ENCODE data around the gene XPO4.
"Not testable (repeated sequence)": the region's sequence is repeated elsewhere in the genome, so short reads cannot be mapped to it uniquely, and the experiment has no call there.

The XPO4 gene

GRCh38 chr13:20911037-20911436, 8.5 kb upstream of the XPO4 start:
- Mint-ChIP-seq H3K27me3 (peaks cover 17% of the 10 kb centered on the region), H3K9me3 (peaks cover 3% of the 10 kb centered on the region), H3K36me3 (no peaks in the 10 kb centered on the region), H3K27ac (no peak overlapping the region), H3K4me3 (no peak overlapping the region), H3K4me1 (peaks cover 2% of the 10 kb centered on the region)
- CTCF ChIA-PET, result no interaction called here
- no peak for DNase-seq

- CTCF ChIA-PET, result no interaction called here
- H3K27ac Mint-ChIP-seq, result no peak overlapping the region
- H3K4me3 Mint-ChIP-seq, result no peak overlapping the region
- H3K9me3 Mint-ChIP-seq, result peaks cover 3% of the 10 kb centered on the region
- no peak for DNase-seq
- H3K4me1 Mint-ChIP-seq, result peaks cover 5% of the 10 kb centered on the region
- peaks cover 19% of the 10 kb centered on the region for H3K27me3 Mint-ChIP-seq
- no peaks in the 10 kb centered on the region for H3K36me3 Mint-ChIP-seq
These were observed 6.4 kb upstream of the XPO4 start for GRCh38 chr13:20908714-20909497.

DNA sequence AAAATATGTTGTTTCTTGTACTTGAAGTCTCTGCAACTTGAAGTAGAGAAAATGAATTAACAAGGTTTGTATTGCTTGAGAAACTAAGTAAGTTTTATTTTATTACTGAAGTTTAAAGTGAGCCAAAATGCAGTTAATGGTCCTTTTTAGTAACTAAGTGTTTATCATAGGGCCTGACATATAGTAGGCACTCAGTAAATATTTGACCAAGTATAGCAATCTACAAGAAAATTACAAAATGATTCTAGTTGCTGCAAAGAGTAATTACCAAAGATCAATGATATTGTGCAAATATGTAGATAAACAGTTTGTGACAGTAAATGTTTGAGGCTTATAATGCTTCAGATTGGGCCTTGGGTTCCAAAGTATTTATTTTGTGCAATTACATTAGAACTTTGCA, 2.4 kb upstream of the XPO4 start:
- no peak for DNase-seq
- Mint-ChIP-seq H3K27me3 (peaks cover 18% of the 10 kb centered on the region), H3K9me3 (no peaks in the 10 kb centered on the region), H3K36me3 (peaks cover 4% of the 10 kb centered on the region), H3K27ac (no peak overlapping the region), H3K4me3 (no peak overlapping the region), H3K4me1 (peaks cover 22% of the 10 kb centered on the region)
- CTCF ChIA-PET, result interaction anchor here (0.7 kb wide), 1 partner anchor 193 kb away, joined by 3 read pairs; no protein-coding TSS in a partner anchor

DNA sequence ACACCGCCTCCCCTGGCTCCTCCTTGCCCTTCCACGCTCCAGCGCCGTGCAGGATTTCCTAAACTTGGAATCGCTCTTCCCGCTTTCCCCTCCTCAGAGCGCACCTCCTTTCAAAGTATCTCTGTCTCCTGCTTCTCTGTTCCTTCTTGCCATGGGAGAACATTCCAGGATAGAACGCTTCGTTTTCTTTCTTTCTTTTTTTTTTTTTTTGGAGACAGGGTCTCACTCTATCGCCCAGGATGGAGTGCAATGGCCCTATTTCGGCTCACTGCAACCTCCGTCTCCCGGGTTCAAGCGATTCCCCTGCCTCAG, 574 bp upstream of the XPO4 start:
- Mint-ChIP-seq H3K27me3 (peaks cover 18% of the 10 kb centered on the region), H3K4me3 (peak overlapping the region; percentile 87), H3K27ac (peak overlapping the region; percentile 92), H3K9me3 (no peaks in the 10 kb centered on the region), H3K36me3 (peaks cover 15% of the 10 kb centered on the region), H3K4me1 (peaks cover 32% of the 10 kb centered on the region)
- CTCF ChIA-PET, result interaction anchor here (1.3 kb wide), 1 partner anchor 199 kb away, joined by 3 read pairs; the partner anchor contains the start of gene IL17D
- DNase-seq, result no peak

- Mint-ChIP-seq H3K4me3 (peak overlapping the region; percentile 89), H3K9me3 (no peaks in the 10 kb centered on the region), H3K27me3 (peaks cover 11% of the 10 kb centered on the region), H3K4me1 (peaks cover 32% of the 10 kb centered on the region), H3K36me3 (peaks cover 15% of the 10 kb centered on the region), H3K27ac (peak overlapping the region; percentile 89)
- CTCF ChIA-PET, result interaction anchor here (0.7 kb wide), 1 partner anchor 178 kb away, joined by 3 read pairs; no protein-coding TSS in a partner anchor
- DNase-seq, result no peak
These were observed 693 bp downstream of the XPO4 start for GRCh38 chr13:20901668-20902437.

- no peak for DNase-seq
- H3K27ac Mint-ChIP-seq, result no peak overlapping the region
- H3K9me3 Mint-ChIP-seq, result no peaks in the 10 kb centered on the region
- H3K4me1 Mint-ChIP-seq, result peaks cover 18% of the 10 kb centered on the region
- CTCF ChIA-PET, result no interaction called here
- H3K36me3 Mint-ChIP-seq, result peaks cover 8% of the 10 kb centered on the region
- no peak overlapping the region for H3K4me3 Mint-ChIP-seq
- no peaks in the 10 kb centered on the region for H3K27me3 Mint-ChIP-seq
These were observed 8.3 kb downstream of the XPO4 start for GRCh38 chr13:20894245-20894644.

DNA sequence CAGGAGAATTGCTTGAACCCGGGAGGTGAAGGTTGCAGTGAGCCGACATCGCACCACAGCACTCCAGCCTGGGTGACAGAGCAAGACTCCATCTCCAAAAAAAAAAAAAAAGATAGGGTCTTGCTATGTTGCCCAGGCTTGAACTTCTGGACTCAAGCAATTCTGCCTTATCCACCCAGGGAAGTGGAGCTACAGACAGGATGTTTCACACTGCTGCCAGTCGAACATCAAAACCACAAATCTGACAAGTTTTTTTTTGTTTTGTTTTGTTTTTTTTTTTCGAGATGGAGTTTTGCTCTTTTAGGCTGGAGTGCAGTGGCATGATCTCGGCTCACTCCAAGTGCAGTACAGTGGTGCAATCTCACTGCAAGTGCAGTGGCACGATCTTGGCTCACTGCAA, 10.8 kb downstream of the XPO4 start:
- Mint-ChIP-seq H3K27me3 (no peaks in the 10 kb centered on the region), H3K4me1 (peaks cover 15% of the 10 kb centered on the region), H3K36me3 (peaks cover 6% of the 10 kb centered on the region), H3K27ac (peak overlapping the region; percentile 24), H3K4me3 (no peak overlapping the region), H3K9me3 (no peaks in the 10 kb centered on the region)
- DNase-seq, result peak; percentile 27
- CTCF ChIA-PET, result interaction anchor here (0.6 kb wide), 1 partner anchor 30 kb away, joined by 4 read pairs; no protein-coding TSS in a partner anchor

DNA sequence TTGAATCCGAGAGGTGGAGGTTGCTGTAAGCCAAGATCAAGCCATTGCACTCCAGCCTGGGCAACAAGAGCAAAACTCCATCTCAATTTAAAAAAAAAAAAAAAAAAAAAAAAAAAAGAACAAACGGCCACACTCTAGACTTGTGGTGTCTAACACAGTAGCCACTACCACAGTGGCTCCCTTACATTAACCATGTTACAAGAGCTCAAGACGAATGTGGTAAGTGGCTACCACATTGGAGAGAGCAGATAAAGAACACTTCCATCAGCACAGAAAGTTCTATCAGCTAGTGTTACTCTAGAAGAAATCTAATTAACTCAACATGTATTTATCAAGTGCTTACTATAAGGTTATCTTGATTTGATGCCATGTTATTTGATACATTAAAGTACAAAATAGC, 11.5 kb downstream of the XPO4 start:
- Mint-ChIP-seq H3K9me3 (no peaks in the 10 kb centered on the region), H3K27me3 (no peaks in the 10 kb centered on the region), H3K36me3 (peaks cover 6% of the 10 kb centered on the region), H3K27ac (no peak overlapping the region), H3K4me1 (peaks cover 15% of the 10 kb centered on the region), H3K4me3 (no peak overlapping the region)
- CTCF ChIA-PET, result interaction anchor here (0.6 kb wide), 1 partner anchor 26 kb away, joined by 4 read pairs; no protein-coding TSS in a partner anchor
- no peak for DNase-seq

DNA sequence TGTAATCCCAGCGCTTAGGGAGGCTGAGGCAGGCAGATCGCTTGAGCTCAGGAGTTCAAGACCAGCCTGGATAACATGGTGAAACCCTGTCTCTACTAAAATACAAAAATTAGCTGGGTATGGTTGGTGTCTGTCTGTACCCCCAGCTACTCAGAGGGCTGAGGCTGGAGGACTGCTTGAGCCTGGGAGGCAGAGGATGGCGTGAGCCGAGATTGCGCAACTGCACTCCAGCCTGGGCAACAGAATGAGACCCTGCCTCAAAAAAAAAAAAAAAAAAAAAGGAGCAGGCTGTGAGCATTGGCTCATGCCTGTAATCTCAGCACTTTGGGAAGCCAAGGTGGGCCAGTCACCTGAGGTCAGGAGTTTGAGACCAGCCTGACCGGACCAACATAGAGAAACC, 12.0 kb downstream of the XPO4 start:
- H3K36me3 Mint-ChIP-seq, DNase-seq, H3K27me3 Mint-ChIP-seq, H3K9me3 Mint-ChIP-seq, H3K27ac Mint-ChIP-seq, H3K4me3 Mint-ChIP-seq: not testable (repeated sequence)
- CTCF ChIA-PET, result interaction anchor here (0.6 kb wide), 1 partner anchor 26 kb away, joined by 4 read pairs; no protein-coding TSS in a partner anchor
- peaks cover 15% of the 10 kb centered on the region for H3K4me1 Mint-ChIP-seq

DNA sequence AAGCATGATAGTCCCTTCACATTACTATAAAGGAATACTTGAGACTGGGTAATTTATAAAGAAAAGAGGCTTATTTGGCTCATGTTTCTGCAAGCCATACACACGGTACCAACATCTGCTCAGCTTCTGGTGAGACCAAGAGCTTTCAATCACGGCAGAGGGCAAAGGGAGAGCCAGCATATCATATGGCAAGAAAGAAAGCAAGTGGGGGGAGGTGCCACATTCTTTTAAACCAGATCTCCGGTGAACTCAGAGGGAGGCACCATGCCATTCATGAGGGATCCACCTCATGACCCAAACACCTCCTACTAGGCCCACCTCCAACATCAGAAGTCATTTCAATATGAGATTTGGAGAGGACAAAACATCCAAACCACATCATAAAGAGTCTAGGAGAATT, 20.3 kb downstream of the XPO4 start:
- H3K27ac Mint-ChIP-seq, result no peak overlapping the region
- no peak overlapping the region for H3K4me3 Mint-ChIP-seq
- no peaks in the 10 kb centered on the region for H3K9me3 Mint-ChIP-seq
- H3K36me3 Mint-ChIP-seq, result peaks cover 20% of the 10 kb centered on the region
- peaks cover 5% of the 10 kb centered on the region for H3K4me1 Mint-ChIP-seq
- CTCF ChIA-PET, result no interaction called here
- DNase-seq, result no peak
- no peaks in the 10 kb centered on the region for H3K27me3 Mint-ChIP-seq

DNA sequence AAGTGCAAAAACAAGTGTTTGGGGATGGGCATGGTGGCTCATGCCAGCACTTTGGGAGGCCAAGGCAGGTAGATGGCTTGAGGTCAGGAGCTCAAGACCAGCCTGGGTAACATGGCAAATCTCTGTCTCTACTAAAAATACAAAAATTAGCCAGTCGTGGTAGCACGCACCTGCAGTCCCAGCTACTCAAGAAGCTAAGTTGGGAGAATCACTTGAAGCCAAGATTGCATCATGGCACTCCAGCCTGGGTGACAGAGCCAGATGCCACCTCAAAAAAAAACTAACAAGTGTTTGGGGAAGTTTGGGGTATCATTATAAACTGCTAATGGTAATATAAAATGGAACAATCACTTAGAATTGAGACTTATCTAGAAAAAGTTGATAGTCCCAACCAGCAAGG, 24.6 kb downstream of the XPO4 start:
- H3K4me1 Mint-ChIP-seq, result peaks cover 6% of the 10 kb centered on the region
- no peaks in the 10 kb centered on the region for H3K27me3 Mint-ChIP-seq
- CTCF ChIA-PET, result no interaction called here
- H3K36me3 Mint-ChIP-seq, result peaks cover 16% of the 10 kb centered on the region
- no peak overlapping the region for H3K4me3 Mint-ChIP-seq
- H3K27ac Mint-ChIP-seq, result no peak overlapping the region
- peaks cover 6% of the 10 kb centered on the region for H3K9me3 Mint-ChIP-seq
- no peak for DNase-seq

DNA sequence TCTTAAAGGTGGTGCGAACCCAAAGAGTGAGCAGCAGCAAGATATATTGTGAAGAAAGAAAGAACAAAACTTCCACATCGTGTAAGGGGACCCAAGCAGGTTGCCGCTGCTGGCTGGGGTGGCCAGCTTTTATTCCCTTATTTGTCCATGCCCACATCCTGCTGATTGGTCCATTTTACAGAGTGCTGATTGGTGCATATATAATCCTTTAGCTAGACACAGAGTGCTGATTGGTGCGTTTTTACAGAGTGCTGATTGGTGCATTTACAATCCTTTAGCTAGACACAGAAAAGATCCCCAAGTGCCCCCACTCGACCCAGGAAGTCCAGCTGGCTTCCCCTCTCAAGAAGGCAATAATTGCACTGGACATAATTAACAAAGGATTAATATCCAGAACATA, 25.7 kb downstream of the XPO4 start:
- H3K4me1 Mint-ChIP-seq, H3K4me3 Mint-ChIP-seq, H3K27ac Mint-ChIP-seq, H3K27me3 Mint-ChIP-seq, H3K9me3 Mint-ChIP-seq, DNase-seq, CTCF ChIA-PET: not testable (repeated sequence)
- peaks cover 15% of the 10 kb centered on the region for H3K36me3 Mint-ChIP-seq

DNA sequence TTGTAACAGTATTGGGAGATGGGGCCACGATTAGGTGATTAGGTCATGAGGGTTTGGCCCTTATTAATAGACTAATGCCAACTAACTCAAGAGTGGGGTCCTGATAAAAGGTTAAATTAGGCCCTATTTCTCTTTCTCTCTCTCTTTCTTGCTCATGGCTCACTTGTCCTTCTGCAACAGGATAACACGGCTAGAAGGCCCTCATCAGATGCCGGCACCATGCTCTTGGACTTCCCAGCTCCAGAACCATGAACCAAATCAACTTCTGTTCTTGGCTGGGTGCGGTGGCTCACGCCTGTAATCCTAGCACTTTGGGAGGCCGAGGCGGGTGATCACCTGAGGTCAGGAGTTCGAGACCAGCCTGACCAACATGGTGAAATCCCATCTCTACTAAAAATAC, 28.1 kb downstream of the XPO4 start:
- H3K27ac Mint-ChIP-seq, H3K4me3 Mint-ChIP-seq, CTCF ChIA-PET, DNase-seq, H3K27me3 Mint-ChIP-seq, H3K9me3 Mint-ChIP-seq, H3K4me1 Mint-ChIP-seq: not testable (repeated sequence)
- H3K36me3 Mint-ChIP-seq, result peaks cover 10% of the 10 kb centered on the region

DNA sequence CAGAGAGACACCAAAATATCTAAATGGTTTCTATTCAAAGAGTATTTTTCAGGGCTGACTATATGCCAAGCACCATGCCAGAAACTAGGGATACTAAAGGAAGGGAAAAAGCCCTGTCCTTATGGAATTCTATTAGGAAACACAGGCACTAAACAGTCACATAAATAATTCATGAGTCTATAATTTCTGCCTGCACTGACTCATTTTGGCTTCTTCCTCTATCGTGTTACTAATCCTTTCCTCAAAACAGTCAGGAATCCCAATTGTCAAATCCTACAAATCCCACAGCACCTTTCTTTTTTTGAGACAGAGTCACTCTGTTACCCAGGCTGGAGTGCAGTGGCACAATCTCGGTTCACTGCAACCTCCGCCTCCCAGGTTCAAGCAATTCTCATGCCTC, 29.2 kb downstream of the XPO4 start:
- Mint-ChIP-seq H3K4me3 (no peak overlapping the region), H3K27me3 (no peaks in the 10 kb centered on the region), H3K27ac (no peak overlapping the region), H3K4me1 (peaks cover 6% of the 10 kb centered on the region), H3K9me3 (peaks cover 6% of the 10 kb centered on the region), H3K36me3 (peaks cover 6% of the 10 kb centered on the region)
- CTCF ChIA-PET, result no interaction called here
- no peak for DNase-seq

GRCh38 chr13:20870829-20871228, 31.7 kb downstream of the XPO4 start:
- Mint-ChIP-seq H3K36me3 (peaks cover 4% of the 10 kb centered on the region), H3K9me3 (no peaks in the 10 kb centered on the region), H3K27me3 (no peaks in the 10 kb centered on the region), H3K27ac (no peak overlapping the region), H3K4me1 (no peaks in the 10 kb centered on the region), H3K4me3 (no peak overlapping the region)
- no peak for DNase-seq
- CTCF ChIA-PET, result no interaction called here
